GM23338 (cell line): Measurements from ENCODE around the gene HRH3. TPM values are rescaled to one million over a fixed set of nuclear protein-coding genes. Genes with fewer than 3 reads are reported as not detected.

Experiments
- ATAC-seq: fragments of 200-7000 bp; cut with Tn5 transposase; 3 replicates; pipeline ENCODE4 v1.9.1; 2020
- DNase-seq: peaks from one replicate; pipeline ENCODE4 v3.0.0-alpha.2; 2015; ENCODE audit warnings: low spot score
- H2AFZ ChIP-seq: fragments of 200-600 bp; sonication (generic); 2 replicates; pipeline ENCODE4 v1.8.0; 2016; ENCODE audit warnings: antibody characterized with exemption, mild to moderate bottlenecking, moderate library complexity
- H3F3A ChIP-seq: fragments of 200-600 bp; sonication (generic); replicated peaks from 2 replicates; pipeline ENCODE4 v1.8.0; 2017; ENCODE audit warnings: antibody characterized with exemption, mixed run types, low read depth
- H3K27ac ChIP-seq: fragments of 200-600 bp; sonication (generic); 2 replicates; pipeline ENCODE4 v1.6.1; 2016; ENCODE audit warnings: low read depth
- H3K27me3 ChIP-seq: fragments of 200-600 bp; sonication (generic); 2 replicates; pipeline ENCODE4 v1.8.0; 2016; ENCODE audit warnings: mild to moderate bottlenecking, mixed run types, moderate library complexity; ENCODE audit not compliant: insufficient read depth
- H3K36me3 ChIP-seq: fragments of 200-600 bp; sonication (generic); 2 replicates; pipeline ENCODE4 v1.8.0; 2016; ENCODE audit warnings: mild to moderate bottlenecking; ENCODE audit not compliant: insufficient read depth
- H3K4me1 ChIP-seq: fragments of 200-600 bp; sonication (generic); 2 replicates; pipeline ENCODE4 v1.8.0; 2016; ENCODE audit warnings: mild to moderate bottlenecking, moderate library complexity; ENCODE audit not compliant: insufficient read depth
- H3K4me2 ChIP-seq: fragments of 200-600 bp; sonication (generic); 2 replicates; pipeline ENCODE4 v1.7.1; 2017; ENCODE audit warnings: mixed run types
- H3K4me3 ChIP-seq: fragments of 200-600 bp; sonication (generic); 2 replicates; pipeline ENCODE4 v1.6.1; 2016; ENCODE audit warnings: mixed run types
- H3K79me2 ChIP-seq: fragments of 200-600 bp; sonication (generic); replicated peaks from 2 replicates; pipeline ENCODE4 v1.8.0; 2017; ENCODE audit warnings: mild to moderate bottlenecking; ENCODE audit not compliant: insufficient read depth
- H3K9me2 ChIP-seq: fragments of 200-600 bp; sonication (generic); 2 replicates; pipeline ENCODE4 v1.8.0; 2017; ENCODE audit not compliant: insufficient read depth
- H4K20me1 ChIP-seq: fragments of 200-600 bp; sonication (generic); replicated peaks from 2 replicates; pipeline ENCODE4 v1.8.0; 2017; ENCODE audit warnings: mild to moderate bottlenecking; ENCODE audit not compliant: insufficient read depth
- H3K27ac Mint-ChIP-seq: 2 replicates; pipeline ENCODE4 v1.8.0; 2020; ENCODE audit warnings: inconsistent platforms, mild to moderate bottlenecking, moderate library complexity, mixed read lengths
- H3K27me3 Mint-ChIP-seq: 3 replicates; pipeline ENCODE4 v1.8.0; 2022; ENCODE audit warnings: low read depth, mild to moderate bottlenecking, moderate library complexity, mixed read lengths, inconsistent platforms; ENCODE audit not compliant: insufficient read depth, poor library complexity
- H3K36me3 Mint-ChIP-seq: 3 replicates; pipeline ENCODE4 v1.8.0; 2021; ENCODE audit warnings: low read depth, mild to moderate bottlenecking, inconsistent platforms, moderate library complexity, mixed read lengths
- H3K4me1 Mint-ChIP-seq: 3 replicates; pipeline ENCODE4 v1.8.0; 2020; ENCODE audit warnings: mild to moderate bottlenecking, inconsistent platforms, mixed read lengths
- H3K4me3 Mint-ChIP-seq: 3 replicates; pipeline ENCODE4 v1.8.0; 2021; ENCODE audit warnings: moderate library complexity, mild to moderate bottlenecking, inconsistent platforms, mixed read lengths
- H3K9me3 Mint-ChIP-seq: 3 replicates; pipeline ENCODE4 v1.8.0; 2020; ENCODE audit warnings: moderate library complexity, mild to moderate bottlenecking, inconsistent platforms, mixed read lengths
- CREB1 ChIP-seq: fragments of 250-450 bp; sonication (Bioruptor Pico); IDR thresholded peaks from 2 replicates; pipeline ENCODE4 v1.5.0; 2020; ENCODE audit warnings: low read depth, mild to moderate bottlenecking, moderate library complexity
- EZH2 ChIP-seq: fragments of 200-600 bp; sonication (generic); IDR thresholded peaks from one replicate; pipeline ENCODE4 v1.8.0; 2017; ENCODE audit warnings: antibody characterized with exemption, mild to moderate bottlenecking, low read depth; ENCODE audit not compliant: unreplicated experiment
- EZH2phosphoT487 ChIP-seq: fragments of 200-600 bp; sonication (generic); IDR thresholded peaks from one replicate; pipeline ENCODE4 v1.8.1; 2018; ENCODE audit warnings: antibody characterized with exemption; ENCODE audit not compliant: unreplicated experiment
- JUNB ChIP-seq: IDR thresholded peaks from one replicate; pipeline ENCODE4 v1.6.1; 2016; ENCODE audit warnings: antibody characterized with exemption; ENCODE audit not compliant: unreplicated experiment
- NANOG ChIP-seq: IDR thresholded peaks from 2 replicates; pipeline ENCODE4 v1.6.1; 2016; ENCODE audit warnings: antibody characterized with exemption, borderline replicate concordance
- POLR2AphosphoS5 ChIP-seq: IDR thresholded peaks from 2 replicates; pipeline ENCODE4 v1.6.1; 2016; ENCODE audit warnings: antibody characterized with exemption, low read depth
- STAT1 ChIP-seq: IDR thresholded peaks from one replicate; pipeline ENCODE4 v1.6.1; 2016; ENCODE audit warnings: antibody characterized with exemption; ENCODE audit not compliant: unreplicated experiment
- ZNF114 ChIP-seq: fragments of 250-450 bp; sonication (Bioruptor Pico); IDR thresholded peaks from 2 replicates; pipeline ENCODE4 v1.5.0; 2020; ENCODE audit warnings: mild to moderate bottlenecking, moderate library complexity
- ZNF331 ChIP-seq: fragments of 250-450 bp; sonication (Bioruptor Pico); IDR thresholded peaks from 2 replicates; pipeline ENCODE4 v1.5.0; 2020; ENCODE audit warnings: low read depth, mild to moderate bottlenecking, moderate library complexity
- polyA plus RNA-seq: library from polyadenylated mRNA; unstranded; fragments of >200 nt; fragmentation: Nextera tagmentation; extraction: Ambion mirVana; gene quantifications from 2 replicates; pipeline ENCODE4 v1.2.1, GENCODE V29; 2016
- total RNA-seq: library from RNA; depleted of rRNA; stranded (reverse); fragments of >200 nt; shearing (Covaris generic); gene quantifications from 2 replicates; pipeline ENCODE4 v1.2.3, GENCODE V29; 2014
- TF ChIP-seq, protein P1 (sequence below), 2 experiments: fragments of 200-600 bp in 1 of 2; sonication (generic) in 1 of 2; conservative IDR thresholded peaks; 2 replicates each; pipeline versions ENCODE4 v1.5.1 to v1.6.1; 2016 to 2017; ENCODE audit warnings: antibody characterized with exemption in 2 of 2, low read depth in 2 of 2, mild to moderate bottlenecking in 2 of 2, moderate library complexity in 1 of 2
- TF ChIP-seq, protein P2 (sequence below): IDR thresholded peaks from one replicate; pipeline ENCODE4 v1.6.1; 2018; ENCODE audit warnings: antibody characterized with exemption; ENCODE audit not compliant: unreplicated experiment
- TF ChIP-seq, protein P3 (sequence below): IDR thresholded peaks from 2 replicates; pipeline ENCODE4 v1.6.1; 2016; ENCODE audit warnings: antibody characterized with exemption
- TF ChIP-seq, protein P4 (sequence below): fragments of 250-450 bp; sonication (Bioruptor Pico); IDR thresholded peaks from 2 replicates; pipeline ENCODE4 v1.5.0; 2020; ENCODE audit warnings: mild to moderate bottlenecking, moderate library complexity

Gene HRH3
- total and polyA plus RNA-seq, 2 experiments from 2014 or later: 1.5 to 5.2 TPM

DNA sequence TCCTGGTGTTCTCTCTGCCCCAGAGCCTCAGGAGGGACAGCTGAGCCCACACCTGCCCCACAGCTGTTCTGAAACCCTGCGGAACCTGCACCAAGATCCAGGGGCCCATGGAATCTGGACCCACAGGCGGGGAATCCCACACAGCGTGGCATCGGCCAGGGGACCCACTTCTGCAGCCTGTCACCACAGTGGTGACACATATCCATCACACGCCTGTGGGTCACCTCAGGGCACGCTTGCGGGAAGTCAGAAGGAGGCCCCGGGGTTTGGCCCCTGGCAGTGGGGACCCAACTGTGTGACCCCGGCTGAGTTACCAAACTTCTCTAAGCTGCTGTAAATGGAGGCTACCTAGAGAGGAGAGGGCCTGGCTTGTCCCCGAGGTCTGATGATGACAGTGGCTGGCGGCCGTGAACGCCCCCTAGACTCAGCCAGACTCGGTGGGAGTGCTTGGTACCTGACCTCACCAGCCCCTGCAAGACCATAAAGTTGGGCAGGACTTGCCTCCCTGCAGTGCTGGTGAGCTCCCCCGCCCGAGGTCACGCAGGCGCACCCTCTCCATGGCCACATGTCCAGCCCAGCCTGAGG lies 2.3 kb upstream of the HRH3 start:
- H3K4me3 Mint-ChIP-seq: no peak overlapping the region
- no peak overlapping the region for H3K27ac Mint-ChIP-seq
- no peaks in the 10 kb centered on the region; the same call in 1 of the 2 replicates for H4K20me1 ChIP-seq
- no peaks in the 10 kb centered on the region for H3K36me3 ChIP-seq
- no peaks in the 10 kb centered on the region for H3K79me2 ChIP-seq
- no peak for ATAC-seq
- H3K27me3 ChIP-seq: peaks cover 41% of the 10 kb centered on the region
- H3K36me3 Mint-ChIP-seq: no peaks in the 10 kb centered on the region; the same call in 2 of the 3 replicates
- H3K27ac ChIP-seq: no peak overlapping the region
- H2AFZ ChIP-seq: no peak overlapping the region
- H3K4me1 Mint-ChIP-seq: peaks cover 21% of the 10 kb centered on the region
- TF ChIP-seq STAT1 (no peak), EZH2phosphoT487 (no peak), ZNF114 (no peak), ZNF331 (no peak), EZH2 (no peak), POLR2AphosphoS5 (no peak), CREB1 (CRISPR knock-in tag) (no peak), NANOG (no peak), JUNB (no peak)
- TF ChIP-seq, protein P1, sequence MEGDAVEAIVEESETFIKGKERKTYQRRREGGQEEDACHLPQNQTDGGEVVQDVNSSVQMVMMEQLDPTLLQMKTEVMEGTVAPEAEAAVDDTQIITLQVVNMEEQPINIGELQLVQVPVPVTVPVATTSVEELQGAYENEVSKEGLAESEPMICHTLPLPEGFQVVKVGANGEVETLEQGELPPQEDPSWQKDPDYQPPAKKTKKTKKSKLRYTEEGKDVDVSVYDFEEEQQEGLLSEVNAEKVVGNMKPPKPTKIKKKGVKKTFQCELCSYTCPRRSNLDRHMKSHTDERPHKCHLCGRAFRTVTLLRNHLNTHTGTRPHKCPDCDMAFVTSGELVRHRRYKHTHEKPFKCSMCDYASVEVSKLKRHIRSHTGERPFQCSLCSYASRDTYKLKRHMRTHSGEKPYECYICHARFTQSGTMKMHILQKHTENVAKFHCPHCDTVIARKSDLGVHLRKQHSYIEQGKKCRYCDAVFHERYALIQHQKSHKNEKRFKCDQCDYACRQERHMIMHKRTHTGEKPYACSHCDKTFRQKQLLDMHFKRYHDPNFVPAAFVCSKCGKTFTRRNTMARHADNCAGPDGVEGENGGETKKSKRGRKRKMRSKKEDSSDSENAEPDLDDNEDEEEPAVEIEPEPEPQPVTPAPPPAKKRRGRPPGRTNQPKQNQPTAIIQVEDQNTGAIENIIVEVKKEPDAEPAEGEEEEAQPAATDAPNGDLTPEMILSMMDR (conservative IDR thresholded peaks at IDR 0.05; ENCODE audit: low read depth in 2 of 2): no peak
- TF ChIP-seq, protein P2, sequence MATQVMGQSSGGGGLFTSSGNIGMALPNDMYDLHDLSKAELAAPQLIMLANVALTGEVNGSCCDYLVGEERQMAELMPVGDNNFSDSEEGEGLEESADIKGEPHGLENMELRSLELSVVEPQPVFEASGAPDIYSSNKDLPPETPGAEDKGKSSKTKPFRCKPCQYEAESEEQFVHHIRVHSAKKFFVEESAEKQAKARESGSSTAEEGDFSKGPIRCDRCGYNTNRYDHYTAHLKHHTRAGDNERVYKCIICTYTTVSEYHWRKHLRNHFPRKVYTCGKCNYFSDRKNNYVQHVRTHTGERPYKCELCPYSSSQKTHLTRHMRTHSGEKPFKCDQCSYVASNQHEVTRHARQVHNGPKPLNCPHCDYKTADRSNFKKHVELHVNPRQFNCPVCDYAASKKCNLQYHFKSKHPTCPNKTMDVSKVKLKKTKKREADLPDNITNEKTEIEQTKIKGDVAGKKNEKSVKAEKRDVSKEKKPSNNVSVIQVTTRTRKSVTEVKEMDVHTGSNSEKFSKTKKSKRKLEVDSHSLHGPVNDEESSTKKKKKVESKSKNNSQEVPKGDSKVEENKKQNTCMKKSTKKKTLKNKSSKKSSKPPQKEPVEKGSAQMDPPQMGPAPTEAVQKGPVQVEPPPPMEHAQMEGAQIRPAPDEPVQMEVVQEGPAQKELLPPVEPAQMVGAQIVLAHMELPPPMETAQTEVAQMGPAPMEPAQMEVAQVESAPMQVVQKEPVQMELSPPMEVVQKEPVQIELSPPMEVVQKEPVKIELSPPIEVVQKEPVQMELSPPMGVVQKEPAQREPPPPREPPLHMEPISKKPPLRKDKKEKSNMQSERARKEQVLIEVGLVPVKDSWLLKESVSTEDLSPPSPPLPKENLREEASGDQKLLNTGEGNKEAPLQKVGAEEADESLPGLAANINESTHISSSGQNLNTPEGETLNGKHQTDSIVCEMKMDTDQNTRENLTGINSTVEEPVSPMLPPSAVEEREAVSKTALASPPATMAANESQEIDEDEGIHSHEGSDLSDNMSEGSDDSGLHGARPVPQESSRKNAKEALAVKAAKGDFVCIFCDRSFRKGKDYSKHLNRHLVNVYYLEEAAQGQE: no peak
- TF ChIP-seq, protein P3, sequence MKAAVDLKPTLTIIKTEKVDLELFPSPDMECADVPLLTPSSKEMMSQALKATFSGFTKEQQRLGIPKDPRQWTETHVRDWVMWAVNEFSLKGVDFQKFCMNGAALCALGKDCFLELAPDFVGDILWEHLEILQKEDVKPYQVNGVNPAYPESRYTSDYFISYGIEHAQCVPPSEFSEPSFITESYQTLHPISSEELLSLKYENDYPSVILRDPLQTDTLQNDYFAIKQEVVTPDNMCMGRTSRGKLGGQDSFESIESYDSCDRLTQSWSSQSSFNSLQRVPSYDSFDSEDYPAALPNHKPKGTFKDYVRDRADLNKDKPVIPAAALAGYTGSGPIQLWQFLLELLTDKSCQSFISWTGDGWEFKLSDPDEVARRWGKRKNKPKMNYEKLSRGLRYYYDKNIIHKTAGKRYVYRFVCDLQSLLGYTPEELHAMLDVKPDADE: no peak
- TF ChIP-seq, protein P4, sequence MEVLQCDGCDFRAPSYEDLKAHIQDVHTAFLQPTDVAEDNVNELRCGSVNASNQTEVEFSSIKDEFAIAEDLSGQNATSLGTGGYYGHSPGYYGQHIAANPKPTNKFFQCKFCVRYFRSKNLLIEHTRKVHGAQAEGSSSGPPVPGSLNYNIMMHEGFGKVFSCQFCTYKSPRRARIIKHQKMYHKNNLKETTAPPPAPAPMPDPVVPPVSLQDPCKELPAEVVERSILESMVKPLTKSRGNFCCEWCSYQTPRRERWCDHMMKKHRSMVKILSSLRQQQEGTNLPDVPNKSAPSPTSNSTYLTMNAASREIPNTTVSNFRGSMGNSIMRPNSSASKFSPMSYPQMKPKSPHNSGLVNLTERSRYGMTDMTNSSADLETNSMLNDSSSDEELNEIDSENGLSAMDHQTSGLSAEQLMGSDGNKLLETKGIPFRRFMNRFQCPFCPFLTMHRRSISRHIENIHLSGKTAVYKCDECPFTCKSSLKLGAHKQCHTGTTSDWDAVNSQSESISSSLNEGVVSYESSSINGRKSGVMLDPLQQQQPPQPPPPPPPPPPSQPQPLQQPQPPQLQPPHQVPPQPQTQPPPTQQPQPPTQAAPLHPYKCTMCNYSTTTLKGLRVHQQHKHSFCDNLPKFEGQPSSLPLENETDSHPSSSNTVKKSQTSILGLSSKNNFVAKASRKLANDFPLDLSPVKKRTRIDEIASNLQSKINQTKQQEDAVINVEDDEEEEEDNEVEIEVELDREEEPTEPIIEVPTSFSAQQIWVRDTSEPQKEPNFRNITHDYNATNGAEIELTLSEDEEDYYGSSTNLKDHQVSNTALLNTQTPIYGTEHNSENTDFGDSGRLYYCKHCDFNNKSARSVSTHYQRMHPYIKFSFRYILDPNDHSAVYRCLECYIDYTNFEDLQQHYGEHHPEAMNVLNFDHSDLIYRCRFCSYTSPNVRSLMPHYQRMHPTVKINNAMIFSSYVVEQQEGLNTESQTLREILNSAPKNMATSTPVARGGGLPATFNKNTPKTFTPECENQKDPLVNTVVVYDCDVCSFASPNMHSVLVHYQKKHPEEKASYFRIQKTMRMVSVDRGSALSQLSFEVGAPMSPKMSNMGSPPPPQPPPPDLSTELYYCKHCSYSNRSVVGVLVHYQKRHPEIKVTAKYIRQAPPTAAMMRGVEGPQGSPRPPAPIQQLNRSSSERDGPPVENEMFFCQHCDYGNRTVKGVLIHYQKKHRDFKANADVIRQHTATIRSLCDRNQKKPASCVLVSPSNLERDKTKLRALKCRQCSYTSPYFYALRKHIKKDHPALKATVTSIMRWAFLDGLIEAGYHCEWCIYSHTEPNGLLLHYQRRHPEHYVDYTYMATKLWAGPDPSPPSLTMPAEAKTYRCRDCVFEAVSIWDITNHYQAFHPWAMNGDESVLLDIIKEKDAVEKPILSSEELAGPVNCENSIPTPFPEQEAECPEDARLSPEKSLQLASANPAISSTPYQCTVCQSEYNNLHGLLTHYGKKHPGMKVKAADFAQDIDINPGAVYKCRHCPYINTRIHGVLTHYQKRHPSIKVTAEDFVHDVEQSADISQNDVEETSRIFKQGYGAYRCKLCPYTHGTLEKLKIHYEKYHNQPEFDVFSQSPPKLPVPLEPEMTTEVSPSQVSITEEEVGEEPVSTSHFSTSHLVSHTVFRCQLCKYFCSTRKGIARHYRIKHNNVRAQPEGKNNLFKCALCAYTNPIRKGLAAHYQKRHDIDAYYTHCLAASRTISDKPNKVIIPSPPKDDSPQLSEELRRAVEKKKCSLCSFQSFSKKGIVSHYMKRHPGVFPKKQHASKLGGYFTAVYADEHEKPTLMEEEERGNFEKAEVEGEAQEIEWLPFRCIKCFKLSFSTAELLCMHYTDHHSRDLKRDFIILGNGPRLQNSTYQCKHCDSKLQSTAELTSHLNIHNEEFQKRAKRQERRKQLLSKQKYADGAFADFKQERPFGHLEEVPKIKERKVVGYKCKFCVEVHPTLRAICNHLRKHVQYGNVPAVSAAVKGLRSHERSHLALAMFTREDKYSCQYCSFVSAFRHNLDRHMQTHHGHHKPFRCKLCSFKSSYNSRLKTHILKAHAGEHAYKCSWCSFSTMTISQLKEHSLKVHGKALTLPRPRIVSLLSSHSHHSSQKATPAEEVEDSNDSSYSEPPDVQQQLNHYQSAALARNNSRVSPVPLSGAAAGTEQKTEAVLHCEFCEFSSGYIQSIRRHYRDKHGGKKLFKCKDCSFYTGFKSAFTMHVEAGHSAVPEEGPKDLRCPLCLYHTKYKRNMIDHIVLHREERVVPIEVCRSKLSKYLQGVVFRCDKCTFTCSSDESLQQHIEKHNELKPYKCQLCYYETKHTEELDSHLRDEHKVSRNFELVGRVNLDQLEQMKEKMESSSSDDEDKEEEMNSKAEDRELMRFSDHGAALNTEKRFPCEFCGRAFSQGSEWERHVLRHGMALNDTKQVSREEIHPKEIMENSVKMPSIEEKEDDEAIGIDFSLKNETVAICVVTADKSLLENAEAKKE (CRISPR knock-in tag): no peak
- peaks cover 33% of the 10 kb centered on the region for H3K27me3 Mint-ChIP-seq
- no peak for DNase-seq
- H3K4me3 ChIP-seq: no peak overlapping the region
- peaks cover 12% of the 10 kb centered on the region for H3K4me1 ChIP-seq
- no peak overlapping the region for H3K4me2 ChIP-seq
- H3F3A ChIP-seq: no peaks in the 10 kb centered on the region
- H3K9me3 Mint-ChIP-seq: no peaks in the 10 kb centered on the region
- H3K9me2 ChIP-seq: no peaks in the 10 kb centered on the region
